Neural cell (in vitro differentiated cells): Measurements from ENCODE around the gene SYCE3. TPM values are rescaled to one million over a fixed set of nuclear protein-coding genes. Genes with fewer than 3 reads are reported as not detected.

Experiments
- H2AFZ ChIP-seq: fragments of 200-600, 300-800 bp; sonication (generic), shearing (Covaris generic); 2 replicates; pipeline ENCODE4 v1.6.0; 2014; ENCODE audit warnings: low read depth, mild to moderate bottlenecking, antibody characterized with exemption, low read length, moderate library complexity
- H3F3A ChIP-seq: fragments of 200-600 bp; shearing (Covaris generic); 2 replicates; pipeline ENCODE4 v1.6.1; 2016; ENCODE audit warnings: mild to moderate bottlenecking, moderate library complexity, mixed read lengths, antibody characterized with exemption, low read length; ENCODE audit not compliant: insufficient read depth, poor library complexity, severe bottlenecking
- H3K27ac ChIP-seq: fragments of 200-600, 300-800 bp; sonication (generic), shearing (Covaris generic); 2 replicates; pipeline ENCODE4 v1.5.1; 2014; ENCODE audit warnings: mild to moderate bottlenecking, low read length, moderate library complexity
- H3K27me3 ChIP-seq: fragments of 300-800, 200-600 bp; sonication (generic), shearing (Covaris generic); 2 replicates; pipeline ENCODE4 v1.6.0; 2014; ENCODE audit warnings: mild to moderate bottlenecking, low read depth, low read length, moderate library complexity; ENCODE audit not compliant: insufficient read depth
- H3K36me3 ChIP-seq: fragments of 300-800, 200-600 bp; sonication (generic), shearing (Covaris generic); 2 replicates; pipeline ENCODE4 v1.5.1; 2014; ENCODE audit warnings: mild to moderate bottlenecking, antibody characterized with exemption, low read length, moderate library complexity; ENCODE audit not compliant: insufficient read depth
- H3K4me2 ChIP-seq: fragments of 300-800, 200-600 bp; sonication (generic), shearing (Covaris generic); 2 replicates; pipeline ENCODE4 v1.6.0; 2014; ENCODE audit warnings: mild to moderate bottlenecking, low read length
- H3K4me3 ChIP-seq: fragments of 300-800, 200-600 bp; sonication (generic), shearing (Covaris generic); 2 replicates; pipeline ENCODE4 v1.5.1; 2014; ENCODE audit warnings: mild to moderate bottlenecking, low read length, moderate library complexity
- H3K79me2 ChIP-seq: fragments of 200-600 bp; shearing (Covaris generic); replicated peaks from 2 replicates; pipeline ENCODE4 v1.6.0; 2014; ENCODE audit warnings: mild to moderate bottlenecking, low read length, moderate library complexity; ENCODE audit not compliant: insufficient read depth
- H3K9ac ChIP-seq: fragments of 300-800, 200-600 bp; sonication (generic), shearing (Covaris generic); 2 replicates; pipeline ENCODE4 v1.6.1; 2016; ENCODE audit warnings: mild to moderate bottlenecking, low read length, mixed read lengths
- H3K9me2 ChIP-seq: fragments of 200-600 bp; shearing (Covaris generic); 2 replicates; pipeline ENCODE4 v1.6.1; 2016; ENCODE audit warnings: mild to moderate bottlenecking, low read length, mixed read lengths; ENCODE audit not compliant: insufficient read depth
- H3K9me3 ChIP-seq: fragments of 200-600, 300-800 bp; sonication (generic), shearing (Covaris generic); 2 replicates; pipeline ENCODE4 v1.6.1; 2016; ENCODE audit warnings: mild to moderate bottlenecking, mixed run types, low read length, moderate library complexity, mixed read lengths
- H4K20me1 ChIP-seq: fragments of 200-600 bp; shearing (Covaris generic); 2 replicates; pipeline ENCODE4 v1.6.1; 2016; ENCODE audit warnings: mild to moderate bottlenecking, mixed run types; ENCODE audit not compliant: insufficient read depth
- CTCF ChIP-seq: fragments of 450-650 bp; IDR thresholded peaks from 2 replicates; pipeline ENCODE4 v1.5.1; 2014; ENCODE audit warnings: antibody characterized with exemption, mild to moderate bottlenecking, moderate library complexity; ENCODE audit not compliant: poor library complexity, severe bottlenecking
- EZH2 ChIP-seq: fragments of 200-600, 300-800 bp; shearing (Covaris generic), sonication (generic); IDR thresholded peaks from 2 replicates; pipeline ENCODE4 v1.6.1; 2014; ENCODE audit warnings: antibody characterized with exemption, low read length, borderline replicate concordance, mild to moderate bottlenecking; ENCODE audit not compliant: insufficient read depth, poor library complexity, severe bottlenecking
- MXI1 ChIP-seq: fragments of 450-650 bp; conservative IDR thresholded peaks from 2 replicates; pipeline ENCODE4 v1.6.1; 2014; ENCODE audit warnings: antibody characterized with exemption, mild to moderate bottlenecking; ENCODE audit not compliant: poor library complexity, severe bottlenecking
- POLR2AphosphoS5 ChIP-seq: IDR thresholded peaks from 2 replicates; pipeline ENCODE4 v1.6.1; 2012
- RAD21 ChIP-seq: fragments of 450-650 bp; conservative IDR thresholded peaks from 2 replicates; pipeline ENCODE4 v1.6.1; 2014; ENCODE audit warnings: antibody characterized with exemption, mild to moderate bottlenecking, moderate library complexity
- REST ChIP-seq: IDR thresholded peaks from 2 replicates; pipeline ENCODE4 v1.6.1; 2012; ENCODE audit warnings: borderline replicate concordance
- SMC3 ChIP-seq: fragments of 450-650 bp; conservative IDR thresholded peaks from 2 replicates; pipeline ENCODE4 v1.6.1; 2014; ENCODE audit warnings: antibody characterized with exemption, mild to moderate bottlenecking, moderate library complexity; ENCODE audit not compliant: poor library complexity
- TAF1 ChIP-seq: IDR thresholded peaks from 2 replicates; pipeline ENCODE4 v1.6.1; 2012; ENCODE audit warnings: low read depth
- polyA plus RNA-seq: library from polyadenylated mRNA; depleted of rRNA; stranded (reverse); fragments of >200 nt; gene quantifications from 2 replicates; pipeline ENCODE4 v1.2.3, GENCODE V29; 2014

SYCE3 gene
- polyA plus RNA-seq, 1 donor from 2014 or later: not detected

DNA sequence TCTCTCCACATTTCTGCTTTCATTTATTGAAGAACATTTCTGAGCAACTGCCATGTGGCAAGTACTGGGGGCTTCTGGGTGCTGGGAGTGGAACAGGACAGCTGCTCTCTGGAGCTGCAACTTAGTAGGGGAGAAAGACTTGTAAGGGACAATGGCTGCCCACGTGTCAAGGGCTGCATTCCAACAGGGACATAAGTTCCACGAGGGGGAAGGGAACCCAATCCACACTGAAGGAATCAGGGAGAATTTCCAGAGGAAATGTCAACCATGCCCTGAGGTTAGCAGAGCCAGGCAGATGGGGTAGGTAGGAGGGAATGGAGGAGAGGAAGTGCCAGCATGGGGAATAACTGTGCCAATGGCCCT lies 39.6 kb upstream of the SYCE3 start:
- no peak overlapping the region for H3K27ac ChIP-seq
- H3K27me3 ChIP-seq: no peaks in the 10 kb centered on the region

DNA sequence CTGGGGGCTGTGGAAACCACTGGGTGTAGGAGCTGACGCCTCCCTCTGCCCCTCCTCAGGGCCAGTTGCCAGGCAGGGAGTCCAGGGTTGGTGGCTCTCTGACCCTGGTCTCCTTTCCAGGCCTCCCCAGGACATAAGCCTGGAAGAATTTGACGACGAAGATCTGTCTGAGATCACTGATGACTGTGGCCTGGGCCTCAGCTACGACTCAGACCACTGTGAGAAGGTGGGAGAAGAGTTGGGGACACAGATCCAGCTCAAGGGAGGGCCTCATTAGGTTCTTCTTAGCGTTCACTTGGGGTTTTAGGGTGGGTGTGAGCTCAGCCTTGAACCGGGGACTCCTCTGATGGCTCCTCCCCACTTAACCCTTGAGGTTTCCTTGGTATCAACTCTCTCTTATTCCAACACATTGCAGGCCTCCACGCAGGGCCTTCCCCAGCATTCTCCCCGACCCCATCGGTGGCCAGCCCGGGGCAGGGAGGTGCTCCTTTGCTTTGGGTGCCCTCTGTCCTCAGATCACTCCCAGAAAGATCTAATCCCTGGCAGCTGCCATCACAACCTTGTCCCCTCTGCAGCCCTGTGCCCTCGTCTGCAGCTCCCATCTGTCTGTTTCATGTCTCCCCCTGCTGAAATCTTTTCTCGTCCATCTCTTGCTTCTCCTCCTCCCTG lies 39.1 kb upstream of the SYCE3 start:
- H3K4me3 ChIP-seq: peak overlapping the region; percentile 93
- H3K27me3 ChIP-seq: no peaks in the 10 kb centered on the region
- H3K9me2 ChIP-seq: no peaks in the 10 kb centered on the region
- H3F3A ChIP-seq: no peaks in the 10 kb centered on the region
- H3K9me3 ChIP-seq: no peaks in the 10 kb centered on the region
- peak overlapping the region; percentile 41 for H3K4me2 ChIP-seq
- H3K36me3 ChIP-seq: no peaks in the 10 kb centered on the region
- peak overlapping the region; percentile 73 for H3K27ac ChIP-seq
- no peak overlapping the region for H2AFZ ChIP-seq
- H3K9ac ChIP-seq: peak overlapping the region; percentile 89
- no peak for TF ChIP-seq REST
- TF ChIP-seq CTCF: no peak
- TF ChIP-seq SMC3: no peak
- no peak for TF ChIP-seq TAF1
- TF ChIP-seq EZH2: no peak
- TF ChIP-seq POLR2AphosphoS5: no peak
- no peaks in the 10 kb centered on the region for H3K79me2 ChIP-seq
- no peaks in the 10 kb centered on the region for H4K20me1 ChIP-seq

More for the DNA sequence above, 39.6 kb upstream of the SYCE3 start:
- no peaks in the 10 kb centered on the region for H3K79me2 ChIP-seq
- no peaks in the 10 kb centered on the region for H3K9me3 ChIP-seq
- no peaks in the 10 kb centered on the region for H4K20me1 ChIP-seq
- H3K4me2 ChIP-seq: no peak overlapping the region
- no peak overlapping the region for H2AFZ ChIP-seq
- H3K9me2 ChIP-seq: no peaks in the 10 kb centered on the region
- H3F3A ChIP-seq: no peaks in the 10 kb centered on the region
- H3K4me3 ChIP-seq: peak overlapping the region; percentile 93
- H3K9ac ChIP-seq: peak overlapping the region; percentile 89
- TF ChIP-seq SMC3 (no peak), RAD21 (no peak), POLR2AphosphoS5 (no peak), MXI1 (no peak), TAF1 (no peak)
- no peaks in the 10 kb centered on the region for H3K36me3 ChIP-seq
